Epithelial cell of esophagus (primary cell): Measurements from ENCODE around the gene MATN1.

Experiments used
- DNase-seq: peaks from one replicate; pipeline ENCODE4 v3.0.0; 2010; ENCODE audit warnings: low read depth
- H3K4me3 ChIP-seq: 2 replicates; pipeline ENCODE4 v1.5.1; 2011; ENCODE audit warnings: mild to moderate bottlenecking, low read length, control low read depth
- TF ChIP-seq, protein P1 (sequence below): IDR thresholded peaks from 2 replicates; pipeline ENCODE4 v1.5.1; 2011; ENCODE audit warnings: low read depth, mild to moderate bottlenecking, low read length, control low read depth, inconsistent platforms; ENCODE audit not compliant: insufficient read depth; ENCODE audit errors: missing control alignments

MATN1 gene

DNA sequence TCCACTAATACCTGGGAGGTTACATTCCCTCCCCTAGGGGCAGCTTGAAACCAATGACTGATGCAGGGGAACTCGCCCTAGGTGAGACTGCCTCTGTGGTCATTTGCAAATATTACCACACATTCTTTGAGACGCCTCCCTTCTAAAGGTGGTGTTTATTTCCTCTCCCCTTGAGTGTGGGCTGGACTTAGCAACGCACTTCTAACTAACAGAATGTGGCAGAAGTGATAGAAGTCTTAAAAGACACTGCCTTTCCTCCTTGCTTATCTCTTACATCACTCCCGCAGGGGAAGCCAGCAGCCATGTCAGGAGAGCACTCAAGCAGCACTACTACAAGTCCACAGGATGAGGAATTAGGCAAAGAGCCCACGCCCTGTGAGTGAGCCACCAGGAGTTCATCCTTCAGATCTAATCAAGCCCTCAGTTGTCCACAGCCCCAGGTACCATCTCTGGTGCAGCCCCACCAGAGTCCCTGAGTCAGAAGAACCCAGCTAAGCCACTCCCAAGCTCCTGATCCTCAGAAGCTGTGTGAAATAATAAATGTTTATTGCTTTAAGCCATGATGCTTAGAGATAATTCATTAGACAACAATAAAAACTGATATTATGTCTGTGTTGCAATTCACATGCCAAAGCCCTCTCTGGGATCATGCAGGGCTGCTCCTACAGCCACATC lies 14.8 kb upstream of the MATN1 start:
- TF ChIP-seq, protein P1, sequence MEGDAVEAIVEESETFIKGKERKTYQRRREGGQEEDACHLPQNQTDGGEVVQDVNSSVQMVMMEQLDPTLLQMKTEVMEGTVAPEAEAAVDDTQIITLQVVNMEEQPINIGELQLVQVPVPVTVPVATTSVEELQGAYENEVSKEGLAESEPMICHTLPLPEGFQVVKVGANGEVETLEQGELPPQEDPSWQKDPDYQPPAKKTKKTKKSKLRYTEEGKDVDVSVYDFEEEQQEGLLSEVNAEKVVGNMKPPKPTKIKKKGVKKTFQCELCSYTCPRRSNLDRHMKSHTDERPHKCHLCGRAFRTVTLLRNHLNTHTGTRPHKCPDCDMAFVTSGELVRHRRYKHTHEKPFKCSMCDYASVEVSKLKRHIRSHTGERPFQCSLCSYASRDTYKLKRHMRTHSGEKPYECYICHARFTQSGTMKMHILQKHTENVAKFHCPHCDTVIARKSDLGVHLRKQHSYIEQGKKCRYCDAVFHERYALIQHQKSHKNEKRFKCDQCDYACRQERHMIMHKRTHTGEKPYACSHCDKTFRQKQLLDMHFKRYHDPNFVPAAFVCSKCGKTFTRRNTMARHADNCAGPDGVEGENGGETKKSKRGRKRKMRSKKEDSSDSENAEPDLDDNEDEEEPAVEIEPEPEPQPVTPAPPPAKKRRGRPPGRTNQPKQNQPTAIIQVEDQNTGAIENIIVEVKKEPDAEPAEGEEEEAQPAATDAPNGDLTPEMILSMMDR = no peak
- no peak overlapping the region for H3K4me3 ChIP-seq
- no peak for DNase-seq

DNA sequence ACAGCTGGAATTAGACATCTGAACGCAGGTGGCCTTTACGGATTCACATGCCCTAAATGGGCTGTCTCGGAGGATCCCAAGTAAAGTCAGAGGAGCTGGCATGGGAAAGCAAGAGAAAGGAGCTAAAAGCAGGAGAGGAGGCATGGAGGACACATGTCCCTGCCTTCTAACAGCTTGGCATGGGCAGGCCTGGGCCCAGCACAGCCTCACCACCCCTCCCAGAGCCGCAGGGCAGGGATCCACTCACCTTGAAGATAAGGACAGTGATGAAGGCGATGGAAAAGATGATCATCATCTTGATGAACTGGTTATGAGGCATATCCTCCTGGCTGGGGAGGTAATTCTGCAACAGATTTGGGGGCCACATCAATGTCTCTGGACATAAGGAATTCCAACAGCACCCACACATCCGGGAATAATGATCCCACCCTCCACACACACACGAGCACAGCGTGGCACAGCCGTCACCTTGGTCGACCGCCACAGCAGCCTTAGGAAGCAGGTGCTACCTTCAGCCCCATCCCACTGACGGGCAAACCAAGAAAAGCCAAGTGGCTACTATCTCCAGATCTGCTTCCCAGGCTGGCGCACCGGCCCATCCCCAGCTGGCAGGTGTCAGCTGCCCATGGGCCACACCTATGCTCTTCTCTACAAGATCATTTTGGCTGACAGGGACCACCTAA lies 14.1 kb upstream of the MATN1 start:
- no peak for DNase-seq
- no peak overlapping the region for H3K4me3 ChIP-seq
- TF ChIP-seq, protein P1 = no peak

DNA sequence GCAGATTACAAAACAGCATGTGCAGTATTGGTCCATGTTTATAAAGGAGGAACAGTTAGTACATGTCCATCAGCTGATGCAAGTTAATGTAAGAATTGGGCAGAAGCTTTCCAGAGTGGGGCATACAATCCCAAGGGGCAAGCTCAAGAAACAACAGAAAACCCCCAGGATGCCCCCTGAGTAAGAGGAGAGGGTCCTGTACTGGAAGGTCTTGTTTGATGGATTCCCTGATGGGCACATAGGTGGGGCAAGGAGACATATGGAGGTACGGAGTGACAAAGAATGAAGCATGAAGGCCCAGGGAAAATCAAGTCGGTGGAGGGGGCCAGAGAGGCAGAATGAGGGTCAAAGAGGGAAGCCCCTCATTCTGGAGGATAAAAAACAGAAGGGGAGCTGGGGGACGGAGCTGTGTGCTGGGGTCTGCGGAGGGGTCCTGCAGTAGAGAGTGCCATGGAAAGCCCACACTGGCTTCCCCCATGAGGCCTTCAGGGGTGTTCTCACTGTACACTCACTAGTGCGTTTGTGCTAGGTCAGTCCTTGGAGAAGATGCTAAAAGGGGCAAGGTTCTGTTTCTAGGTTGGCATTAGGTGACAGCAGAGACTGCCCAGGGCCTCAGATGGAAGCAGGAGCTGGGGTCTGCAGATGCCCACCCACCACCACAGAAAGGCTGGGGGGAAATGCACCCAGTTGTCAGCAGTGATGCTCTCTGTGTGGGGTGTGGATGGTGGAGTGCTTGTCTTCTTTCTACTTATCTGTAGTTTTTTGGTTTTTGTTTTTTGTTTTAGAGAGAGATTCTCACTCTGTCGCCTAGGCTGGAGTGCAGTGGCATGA lies 12.5 kb upstream of the MATN1 start:
- no peak overlapping the region for H3K4me3 ChIP-seq
- DNase-seq = no peak
- TF ChIP-seq, protein P1 = no peak

DNA sequence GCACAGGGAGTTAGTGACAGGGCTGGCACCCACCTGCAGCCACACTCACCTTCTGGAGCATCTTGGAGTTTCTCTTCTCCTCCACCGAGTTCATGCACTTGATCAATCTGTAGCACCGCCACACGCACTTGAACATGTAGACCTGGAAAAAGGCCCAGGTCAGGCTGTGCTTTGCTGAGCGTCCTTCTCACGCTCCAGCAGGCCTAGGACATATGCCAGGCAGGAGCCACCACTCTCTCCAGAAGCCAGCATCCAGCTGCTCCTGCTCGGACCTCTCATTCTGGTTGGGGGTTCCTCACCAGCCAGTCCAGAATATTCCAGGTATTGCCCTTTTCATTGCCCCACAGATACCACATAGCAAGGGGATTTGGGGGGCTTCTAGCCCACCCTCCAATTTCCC lies 11.7 kb upstream of the MATN1 start:
- TF ChIP-seq, protein P1 = no peak
- DNase-seq = no peak
- no peak overlapping the region for H3K4me3 ChIP-seq

DNA sequence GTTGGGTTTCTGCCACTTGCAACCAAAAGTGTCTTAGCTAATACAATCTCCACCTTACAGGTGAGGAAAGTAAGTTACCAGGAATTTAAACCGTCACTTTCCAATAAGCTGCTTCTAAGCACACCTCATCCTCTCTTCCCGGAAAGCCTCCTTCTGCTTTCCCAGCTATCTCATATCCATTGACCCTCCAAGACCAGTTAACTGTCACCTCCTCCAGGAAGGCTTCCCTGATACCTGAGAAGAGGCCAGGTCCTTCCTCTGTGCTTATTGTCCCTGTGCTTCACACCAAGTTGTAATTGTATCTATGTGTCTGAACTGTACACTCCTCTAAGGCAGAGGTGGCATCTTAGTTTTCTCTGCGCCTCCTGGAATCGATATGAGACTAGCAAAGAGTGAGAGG lies 11.2 kb upstream of the MATN1 start:
- TF ChIP-seq, protein P1 = no peak
- H3K4me3 ChIP-seq = no peak overlapping the region
- no peak for DNase-seq

DNA sequence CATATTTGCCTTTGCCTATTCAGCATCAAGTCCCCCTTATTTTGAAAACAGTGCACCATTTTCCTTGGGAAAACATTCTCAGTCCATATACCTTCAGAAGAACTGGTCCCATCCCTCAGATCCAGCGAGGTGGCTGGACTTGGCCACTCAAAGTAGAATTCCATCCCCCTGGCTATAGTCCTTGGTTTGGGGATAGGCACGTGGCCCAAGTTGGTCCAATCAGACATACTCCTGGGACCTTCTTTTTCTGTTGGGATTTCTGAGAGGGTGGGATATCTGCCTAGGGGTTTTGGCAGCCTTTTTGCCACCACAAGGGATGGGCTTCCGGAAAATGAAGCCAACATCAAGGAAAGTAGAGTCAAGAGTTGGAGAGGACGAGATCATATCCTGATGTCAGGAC lies 10.7 kb upstream of the MATN1 start:
- no peak for DNase-seq
- no peak overlapping the region for H3K4me3 ChIP-seq
- TF ChIP-seq, protein P1 = no peak
